ENCODE measurements around the gene FANCC.

FANCC gene

GRCh38 chr9:95077053-95077765, 240.3 kb downstream of the FANCC start:
- Mint-ChIP-seq H3K9me3 (no peaks in the 10 kb centered on the region), H3K4me3 (no peak overlapping the region), H3K4me1 (no peaks in the 10 kb centered on the region), H3K27me3 (no peaks in the 10 kb centered on the region), H3K27ac (no peak overlapping the region), H3K36me3 (no peaks in the 10 kb centered on the region)
- CTCF ChIA-PET: no interaction called here
- no peak for DNase-seq

- Mint-ChIP-seq H3K36me3 (no peaks in the 10 kb centered on the region), H3K4me3 (no peak overlapping the region), H3K9me3 (no peaks in the 10 kb centered on the region), H3K27ac (no peak overlapping the region), H3K27me3 (no peaks in the 10 kb centered on the region), H3K4me1 (no peaks in the 10 kb centered on the region)
- CTCF ChIA-PET: no interaction called here
- no peak for DNase-seq
Observed at GRCh38 chr9:95076696-95077052, 240.8 kb downstream of the FANCC start.

DNA sequence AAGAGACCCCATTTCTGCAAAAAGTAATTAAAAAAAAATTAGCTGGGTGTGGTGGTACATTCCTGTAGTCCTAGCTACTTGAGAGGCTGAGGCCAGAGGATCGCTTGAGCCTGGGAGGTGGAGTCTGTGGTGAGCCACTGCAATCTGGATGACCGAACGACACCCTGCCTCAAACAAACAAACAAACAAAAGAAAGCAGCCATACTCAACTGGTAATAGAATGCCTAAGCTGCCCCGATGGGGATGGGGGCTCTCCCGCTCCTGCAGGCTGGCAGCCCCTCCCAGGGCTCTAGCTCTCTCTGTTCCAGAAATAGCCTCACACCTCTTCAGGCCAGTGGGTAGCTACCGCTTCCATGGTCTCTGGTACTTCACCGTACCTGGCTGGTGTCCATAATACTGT, 241.8 kb downstream of the FANCC start:
- Mint-ChIP-seq H3K27me3 (no peaks in the 10 kb centered on the region), H3K9me3 (no peaks in the 10 kb centered on the region), H3K4me1 (no peaks in the 10 kb centered on the region), H3K4me3 (no peak overlapping the region), H3K27ac (no peak overlapping the region), H3K36me3 (no peaks in the 10 kb centered on the region)
- DNase-seq: no peak
- CTCF ChIA-PET: no interaction called here

DNA sequence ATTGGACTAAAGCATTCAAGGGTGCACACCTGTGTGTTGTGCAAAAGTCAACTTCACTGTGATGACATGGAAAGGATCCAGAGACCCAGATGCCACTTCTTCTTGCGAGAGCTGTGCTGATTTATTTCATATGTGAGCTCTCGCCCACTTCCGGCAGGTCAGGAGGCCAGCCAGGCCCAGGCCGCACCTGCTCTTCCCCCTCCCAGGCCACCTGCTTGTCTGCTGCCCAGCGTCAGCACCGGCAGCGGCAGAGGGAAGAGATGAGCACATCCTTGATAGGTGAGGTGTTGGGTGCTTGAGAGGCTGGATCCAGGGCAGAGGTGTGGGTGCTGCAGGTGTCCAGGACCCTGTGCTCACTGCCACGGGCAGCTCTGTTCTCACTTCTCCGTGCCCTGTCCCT, 242.9 kb downstream of the FANCC start:
- CTCF ChIA-PET: no interaction called here
- Mint-ChIP-seq H3K9me3 (no peaks in the 10 kb centered on the region), H3K4me3 (no peak overlapping the region), H3K36me3 (no peaks in the 10 kb centered on the region), H3K27ac (no peak overlapping the region), H3K27me3 (no peaks in the 10 kb centered on the region), H3K4me1 (no peaks in the 10 kb centered on the region)
- DNase-seq: no peak

- Mint-ChIP-seq H3K4me3 (no peak overlapping the region), H3K36me3 (no peaks in the 10 kb centered on the region), H3K27me3 (no peaks in the 10 kb centered on the region), H3K27ac (no peak overlapping the region), H3K4me1 (no peaks in the 10 kb centered on the region), H3K9me3 (no peaks in the 10 kb centered on the region)
- DNase-seq: no peak
- CTCF ChIA-PET: no interaction called here
Observed at GRCh38 chr9:95073918-95074317, 243.6 kb downstream of the FANCC start.

GRCh38 chr9:95073042-95073607, 244.4 kb downstream of the FANCC start:
- DNase-seq: no peak
- Mint-ChIP-seq H3K4me1 (no peaks in the 10 kb centered on the region), H3K36me3 (no peaks in the 10 kb centered on the region), H3K27me3 (no peaks in the 10 kb centered on the region), H3K4me3 (no peak overlapping the region), H3K9me3 (no peaks in the 10 kb centered on the region), H3K27ac (no peak overlapping the region)
- CTCF ChIA-PET: no interaction called here

- Mint-ChIP-seq H3K4me3 (no peak overlapping the region), H3K9me3 (no peaks in the 10 kb centered on the region), H3K36me3 (no peaks in the 10 kb centered on the region), H3K27me3 (no peaks in the 10 kb centered on the region), H3K27ac (no peak overlapping the region), H3K4me1 (no peaks in the 10 kb centered on the region)
- CTCF ChIA-PET: interaction anchor here (1.4 kb wide), 1 partner anchor 288 kb away, joined by 3 read pairs; no protein-coding TSS in a partner anchor
- no peak for DNase-seq
Observed at GRCh38 chr9:95071925-95072324, 245.6 kb downstream of the FANCC start.

GRCh38 chr9:95071450-95071849, 246.1 kb downstream of the FANCC start:
- Mint-ChIP-seq H3K4me3 (no peak overlapping the region), H3K27ac (no peak overlapping the region), H3K9me3 (no peaks in the 10 kb centered on the region), H3K36me3 (no peaks in the 10 kb centered on the region), H3K27me3 (no peaks in the 10 kb centered on the region), H3K4me1 (no peaks in the 10 kb centered on the region)
- CTCF ChIA-PET: interaction anchor here (1.4 kb wide), 1 partner anchor 288 kb away, joined by 3 read pairs; no protein-coding TSS in a partner anchor
- DNase-seq: no peak

DNA sequence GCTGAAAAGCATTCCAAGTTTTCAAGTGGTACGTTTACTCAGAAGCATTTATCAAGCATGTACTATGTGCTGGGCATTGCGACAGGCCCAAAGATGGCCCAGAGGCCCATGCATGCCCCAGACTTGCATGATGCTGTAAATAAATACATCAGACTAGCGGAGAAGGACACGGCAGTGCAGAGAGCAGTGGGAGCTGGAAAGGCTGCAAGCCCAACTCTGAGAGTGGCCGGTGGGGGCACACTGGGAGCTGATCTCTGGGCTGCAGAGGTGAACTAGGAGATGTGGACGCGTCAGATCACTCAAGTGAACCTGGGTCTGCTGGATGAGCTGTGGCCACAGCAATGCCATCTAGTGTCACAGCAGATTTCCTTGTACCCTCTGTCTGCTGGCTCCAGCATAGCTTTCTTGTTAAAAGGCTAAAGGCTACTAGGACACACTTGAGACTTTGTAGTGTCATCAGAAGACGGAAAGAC, 246.9 kb downstream of the FANCC start:
- H3K4me1 Mint-ChIP-seq: no peaks in the 10 kb centered on the region
- no peaks in the 10 kb centered on the region for H3K27me3 Mint-ChIP-seq
- CTCF ChIA-PET: no interaction called here
- no peaks in the 10 kb centered on the region for H3K9me3 Mint-ChIP-seq
- H3K27ac Mint-ChIP-seq: no peak overlapping the region
- no peak for DNase-seq
- no peak overlapping the region for H3K4me3 Mint-ChIP-seq
- no peaks in the 10 kb centered on the region for H3K36me3 Mint-ChIP-seq

DNA sequence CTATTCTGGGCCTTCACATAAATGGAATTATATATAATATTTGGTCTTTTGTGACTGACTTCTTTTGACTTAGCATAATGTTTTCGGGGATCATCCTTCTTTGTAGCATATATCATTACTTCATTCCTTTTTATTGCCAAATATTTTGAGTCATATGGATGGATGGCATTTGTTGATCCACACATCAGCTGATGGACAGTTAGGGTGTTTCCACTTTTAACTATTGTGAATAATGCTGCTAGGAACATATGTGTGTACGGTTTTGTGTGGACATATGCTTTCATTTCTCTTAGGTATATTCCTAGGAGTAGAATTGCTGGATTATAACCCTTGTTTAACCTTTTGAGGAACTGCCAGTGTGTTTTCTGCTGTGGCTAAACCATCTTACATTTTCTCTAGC, 249.6 kb downstream of the FANCC start:
- Mint-ChIP-seq H3K4me3 (no peak overlapping the region), H3K27ac (no peak overlapping the region), H3K27me3 (no peaks in the 10 kb centered on the region), H3K36me3 (no peaks in the 10 kb centered on the region), H3K9me3 (no peaks in the 10 kb centered on the region), H3K4me1 (no peaks in the 10 kb centered on the region)
- DNase-seq: no peak
- CTCF ChIA-PET: no interaction called here

- H3K27me3 Mint-ChIP-seq: no peaks in the 10 kb centered on the region
- H3K4me1 Mint-ChIP-seq: peaks cover 3% of the 10 kb centered on the region
- no peaks in the 10 kb centered on the region for H3K9me3 Mint-ChIP-seq
- no peak overlapping the region for H3K4me3 Mint-ChIP-seq
- H3K36me3 Mint-ChIP-seq: no peaks in the 10 kb centered on the region
- CTCF ChIA-PET: no interaction called here
- H3K27ac Mint-ChIP-seq: no peak overlapping the region
- no peak for DNase-seq
Observed at GRCh38 chr9:95067057-95067456, 250.5 kb downstream of the FANCC start.

DNA sequence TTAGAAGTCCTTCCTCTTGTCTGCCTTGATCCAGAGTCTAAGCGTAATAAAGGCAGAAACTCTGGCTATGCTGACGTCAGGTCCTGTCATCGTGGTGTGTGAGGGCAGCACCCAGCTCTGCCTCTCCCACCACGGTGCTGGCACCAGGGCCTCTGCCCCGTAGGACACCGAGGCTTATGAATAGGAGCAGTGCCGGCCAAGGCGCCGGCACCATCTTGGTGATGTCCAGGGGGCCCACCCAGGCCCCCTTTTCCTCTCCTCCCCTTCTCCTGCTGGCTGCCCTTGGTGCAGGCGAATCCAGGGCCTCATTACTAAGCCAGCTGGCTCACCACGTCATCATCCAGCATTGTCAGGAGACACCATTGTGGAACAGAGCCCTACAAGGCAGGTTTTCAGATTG, 252.3 kb downstream of the FANCC start:
- Mint-ChIP-seq H3K27ac (no peak overlapping the region), H3K4me3 (no peak overlapping the region), H3K4me1 (peaks cover 6% of the 10 kb centered on the region), H3K9me3 (no peaks in the 10 kb centered on the region), H3K36me3 (no peaks in the 10 kb centered on the region), H3K27me3 (no peaks in the 10 kb centered on the region)
- DNase-seq: no peak
- CTCF ChIA-PET: no interaction called here

DNA sequence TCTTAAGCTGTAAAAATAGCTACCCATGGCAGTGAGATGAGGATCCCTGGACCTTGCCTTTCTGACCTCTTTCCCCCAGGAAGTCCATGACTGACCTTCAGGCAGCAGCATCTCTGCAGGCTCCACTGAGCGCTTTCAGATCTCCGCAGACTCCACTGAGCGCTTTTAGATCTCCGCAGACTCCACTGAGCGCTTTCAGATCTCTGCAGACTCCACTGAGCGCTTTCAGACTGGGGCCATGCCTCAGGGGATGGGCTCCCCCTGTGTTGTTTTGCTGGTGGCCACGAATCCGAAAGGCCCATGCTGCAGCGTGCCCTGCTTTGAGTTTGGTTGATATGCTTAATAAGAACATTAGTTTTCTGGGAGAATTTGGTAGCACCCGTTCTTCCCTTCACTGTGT, 254.2 kb downstream of the FANCC start:
- H3K4me3 Mint-ChIP-seq: no peak overlapping the region
- H3K27ac Mint-ChIP-seq: no peak overlapping the region
- no peak for DNase-seq
- CTCF ChIA-PET: no interaction called here
- H3K27me3 Mint-ChIP-seq: no peaks in the 10 kb centered on the region
- H3K9me3 Mint-ChIP-seq: no peaks in the 10 kb centered on the region
- H3K36me3 Mint-ChIP-seq: no peaks in the 10 kb centered on the region
- peaks cover 6% of the 10 kb centered on the region for H3K4me1 Mint-ChIP-seq

- no peak overlapping the region for H3K4me3 Mint-ChIP-seq
- no peak for DNase-seq
- CTCF ChIA-PET: no interaction called here
- no peaks in the 10 kb centered on the region for H3K27me3 Mint-ChIP-seq
- peaks cover 6% of the 10 kb centered on the region for H3K4me1 Mint-ChIP-seq
- H3K27ac Mint-ChIP-seq: no peak overlapping the region
- no peaks in the 10 kb centered on the region for H3K9me3 Mint-ChIP-seq
- H3K36me3 Mint-ChIP-seq: no peaks in the 10 kb centered on the region
Observed at GRCh38 chr9:95062596-95063065, 254.9 kb downstream of the FANCC start.

- H3K27ac Mint-ChIP-seq: no peak overlapping the region
- H3K27me3 Mint-ChIP-seq: no peaks in the 10 kb centered on the region
- CTCF ChIA-PET: interaction anchor here (1.8 kb wide), 1 partner anchor 381 kb away, joined by 4 read pairs; no protein-coding TSS in a partner anchor
- peaks cover 6% of the 10 kb centered on the region for H3K4me1 Mint-ChIP-seq
- no peak for DNase-seq
- H3K9me3 Mint-ChIP-seq: no peaks in the 10 kb centered on the region
- H3K4me3 Mint-ChIP-seq: no peak overlapping the region
- no peaks in the 10 kb centered on the region for H3K36me3 Mint-ChIP-seq
Observed at GRCh38 chr9:95061916-95062595, 255.5 kb downstream of the FANCC start.
